Astrocyte of the spinal cord (primary cell): Measurements from ENCODE around the gene CYTH3.
A peak's percentile ranks its signal among the peaks of the same experiment; 100 is the strongest.
"Not testable (repeated sequence)": the region's sequence is repeated elsewhere in the genome, so short reads cannot be mapped to it uniquely, and the experiment has no call there.

Source experiments
- DNase-seq: peaks from one replicate; pipeline ENCODE4 v3.0.0; 2011; ENCODE audit warnings: low read depth, low spot score
- H3K4me3 ChIP-seq: 2 replicates; pipeline ENCODE4 v1.5.1; 2011; ENCODE audit warnings: low read depth, mild to moderate bottlenecking, low read length, moderate library complexity
- in situ Hi-C: cut with HindIII; loops from 2 replicates; pipeline ENCODE4 v1.10.0; 2017; ENCODE audit warnings: low sequenced_read_pairs
- TF ChIP-seq, protein P1 (sequence below): IDR thresholded peaks from 2 replicates; pipeline ENCODE4 v1.5.1; 2012; ENCODE audit warnings: low read depth, mild to moderate bottlenecking, low read length, inconsistent platforms

The CYTH3 gene

DNA sequence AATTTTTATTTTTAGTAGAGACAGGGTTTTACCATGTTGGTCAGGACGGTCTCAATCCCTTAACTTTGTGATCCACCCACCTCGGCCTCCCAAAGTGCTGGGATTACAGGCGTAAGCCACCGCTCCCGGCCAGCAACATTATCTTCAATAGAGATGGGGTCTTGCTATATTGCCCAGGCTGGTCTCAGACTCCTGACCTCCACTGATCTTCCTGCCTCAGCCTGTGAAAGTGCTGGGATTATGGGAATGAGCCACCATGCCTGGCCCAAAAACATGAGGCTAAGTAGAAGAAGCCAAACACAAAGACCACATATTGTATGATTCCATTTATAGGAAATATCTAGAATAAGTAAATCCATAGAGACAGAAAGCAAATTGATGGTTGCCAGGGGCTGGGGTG lies 19.1 kb upstream of the CYTH3 start:
- in situ Hi-C loops: no loop called here
- DNase-seq: no peak
- TF ChIP-seq, protein P1, sequence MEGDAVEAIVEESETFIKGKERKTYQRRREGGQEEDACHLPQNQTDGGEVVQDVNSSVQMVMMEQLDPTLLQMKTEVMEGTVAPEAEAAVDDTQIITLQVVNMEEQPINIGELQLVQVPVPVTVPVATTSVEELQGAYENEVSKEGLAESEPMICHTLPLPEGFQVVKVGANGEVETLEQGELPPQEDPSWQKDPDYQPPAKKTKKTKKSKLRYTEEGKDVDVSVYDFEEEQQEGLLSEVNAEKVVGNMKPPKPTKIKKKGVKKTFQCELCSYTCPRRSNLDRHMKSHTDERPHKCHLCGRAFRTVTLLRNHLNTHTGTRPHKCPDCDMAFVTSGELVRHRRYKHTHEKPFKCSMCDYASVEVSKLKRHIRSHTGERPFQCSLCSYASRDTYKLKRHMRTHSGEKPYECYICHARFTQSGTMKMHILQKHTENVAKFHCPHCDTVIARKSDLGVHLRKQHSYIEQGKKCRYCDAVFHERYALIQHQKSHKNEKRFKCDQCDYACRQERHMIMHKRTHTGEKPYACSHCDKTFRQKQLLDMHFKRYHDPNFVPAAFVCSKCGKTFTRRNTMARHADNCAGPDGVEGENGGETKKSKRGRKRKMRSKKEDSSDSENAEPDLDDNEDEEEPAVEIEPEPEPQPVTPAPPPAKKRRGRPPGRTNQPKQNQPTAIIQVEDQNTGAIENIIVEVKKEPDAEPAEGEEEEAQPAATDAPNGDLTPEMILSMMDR: no peak
- no peak overlapping the region for H3K4me3 ChIP-seq

- DNase-seq: no peak
- in situ Hi-C loops: no loop called here
Observed at GRCh38 chr7:6290319-6290741, 17.9 kb upstream of the CYTH3 start.

GRCh38 chr7:6288270-6288860 lies 15.9 kb upstream of the CYTH3 start:
- no peak for DNase-seq
- TF ChIP-seq, protein P1: no peak
- no peak overlapping the region for H3K4me3 ChIP-seq
- in situ Hi-C loops: no loop called here

More at GRCh38 chr7:6290319-6290741, 17.9 kb upstream of the CYTH3 start:
- H3K4me3 ChIP-seq: no peak overlapping the region
- TF ChIP-seq, protein P1: no peak

DNA sequence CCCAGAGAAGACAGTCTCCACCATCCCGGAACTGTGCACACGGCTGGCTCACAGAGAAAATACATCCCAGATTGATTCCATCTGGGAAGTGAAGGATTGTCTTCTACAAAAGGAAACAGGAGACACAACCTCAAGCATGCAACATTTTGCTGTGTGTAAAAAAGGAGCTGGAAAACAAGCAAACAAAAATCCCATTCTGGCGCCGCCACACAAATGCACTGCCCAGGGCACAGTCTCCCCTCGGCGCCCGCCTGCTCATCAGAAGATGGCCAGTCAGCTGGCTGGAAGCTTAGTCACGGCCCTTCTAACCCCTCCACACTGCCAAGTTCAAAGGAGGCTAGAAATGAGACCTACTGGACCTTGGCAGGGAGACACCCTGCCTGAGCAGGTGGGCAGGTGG lies 14.1 kb upstream of the CYTH3 start:
- TF ChIP-seq, protein P1: no peak
- H3K4me3 ChIP-seq: no peak overlapping the region
- no peak for DNase-seq
- in situ Hi-C loops: no loop called here

- DNase-seq: no peak
- no peak overlapping the region for H3K4me3 ChIP-seq
- TF ChIP-seq, protein P1: no peak
- in situ Hi-C loops: no loop called here
Observed at GRCh38 chr7:6284461-6285360, 12.3 kb upstream of the CYTH3 start.

DNA sequence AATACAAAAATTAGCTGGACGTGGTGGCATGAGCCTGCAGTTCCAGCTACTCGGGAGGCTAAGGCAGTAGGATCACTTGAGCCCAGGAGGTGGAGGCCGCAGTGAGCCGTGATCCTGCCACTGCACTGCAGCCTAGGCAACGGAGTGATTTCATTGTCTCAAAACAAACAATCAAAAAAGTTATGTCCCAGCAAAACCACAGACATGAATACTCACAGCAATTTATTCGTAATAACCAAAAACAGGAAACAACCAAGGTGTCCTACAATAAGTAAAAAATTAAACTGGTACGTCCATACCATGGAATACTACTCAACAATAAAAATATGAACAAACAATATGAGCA lies 11.6 kb upstream of the CYTH3 start:
- TF ChIP-seq, protein P1: no peak
- DNase-seq: no peak
- no peak overlapping the region for H3K4me3 ChIP-seq
- in situ Hi-C loops: no loop called here

GRCh38 chr7:6283391-6284054 lies 11.1 kb upstream of the CYTH3 start:
- peak; percentile 74 for DNase-seq
- in situ Hi-C loops, H3K4me3 ChIP-seq: not testable (repeated sequence)
